ENCODE measurements around the gene PAF1. TPM values are rescaled to one million over a fixed set of nuclear protein-coding genes. Genes with fewer than 3 reads are reported as not detected.
A peak's percentile ranks its signal among the peaks of the same experiment; 100 is the strongest.

The PAF1 gene
- total RNA-seq, 3 donors from 2014 or later, result 28.1 to 44.8 (median 32.3) TPM

GRCh38 chr19:39409208-39410016, 18.5 kb upstream of the PAF1 start:
- ATAC-seq, result peak; percentile 37
- Histone ChIP-seq H3K4me3 (peak overlapping the region; percentile 92), H3K9me3 (no peaks in the 10 kb centered on the region), H3K36me3 (ENCODE audit: low read depth) (no peaks in the 10 kb centered on the region), H3K4me1 (ENCODE audit: low read depth) (peaks cover 34% of the 10 kb centered on the region)
- intact Hi-C loops (cut with DNase I, micrococcal nuclease), result no loop called here
- TF ChIP-seq CTCF (IDR thresholded peaks at IDR 0.05), result no peak
- peak; percentile 95 to 98 (median 95) for DNase-seq

- H3K4me3 ChIP-seq, result peak overlapping the region; percentile 92
- ATAC-seq (no peak), DNase-seq (peak in 2 of 3 donors; percentile 56 to 59)
- no peak for TF ChIP-seq CTCF (IDR thresholded peaks at IDR 0.05)
- H3K36me3 ChIP-seq (ENCODE audit: low read depth), result no peaks in the 10 kb centered on the region
- H3K4me1 ChIP-seq (ENCODE audit: low read depth), result peaks cover 39% of the 10 kb centered on the region
- intact Hi-C loops (cut with DNase I, micrococcal nuclease), result no loop called here
- H3K9me3 ChIP-seq, result no peaks in the 10 kb centered on the region
These were observed 17.7 kb upstream of the PAF1 start for GRCh38 chr19:39408392-39409207.

- H3K4me3 ChIP-seq, result peak overlapping the region; percentile 92
- TF ChIP-seq CTCF (IDR thresholded peaks at IDR 0.05), result no peak
- DNase-seq (peak; percentile 83 to 91 (median 85)), ATAC-seq (peak; percentile 1)
- peaks cover 36% of the 10 kb centered on the region for H3K4me1 ChIP-seq (ENCODE audit: low read depth)
- no peaks in the 10 kb centered on the region for H3K9me3 ChIP-seq
- H3K36me3 ChIP-seq (ENCODE audit: low read depth), result no peaks in the 10 kb centered on the region
- intact Hi-C loops (cut with DNase I, micrococcal nuclease), result no loop called here
These were observed 16.9 kb upstream of the PAF1 start for GRCh38 chr19:39407660-39408391.

- Histone ChIP-seq H3K36me3 (ENCODE audit: low read depth) (no peaks in the 10 kb centered on the region), H3K4me3 (peak overlapping the region; percentile 92), H3K4me1 (ENCODE audit: low read depth) (peaks cover 38% of the 10 kb centered on the region), H3K9me3 (no peaks in the 10 kb centered on the region)
- intact Hi-C loops (cut with DNase I, micrococcal nuclease), result no loop called here
- TF ChIP-seq CTCF (IDR thresholded peaks at IDR 0.05), result no peak
- DNase-seq (no peak), ATAC-seq (no peak)
These were observed 16.4 kb upstream of the PAF1 start for GRCh38 chr19:39407410-39407659.

GRCh38 chr19:39406656-39407409, 15.9 kb upstream of the PAF1 start, which contains the start of gene ZFP36:
ZFP36 (plus strand) TSS chr19:39406847; CDS start chr19:39406905, 58 bp downstream.
- DNase-seq (peak; percentile 95 to 96 (median 96)), ATAC-seq (peak; percentile 41)
- Histone ChIP-seq H3K9me3 (no peaks in the 10 kb centered on the region), H3K36me3 (ENCODE audit: low read depth) (no peaks in the 10 kb centered on the region), H3K4me1 (ENCODE audit: low read depth) (peaks cover 41% of the 10 kb centered on the region), H3K4me3 (peak within 1 kb of the TSS; percentile 92)
- TF ChIP-seq CTCF (IDR thresholded peaks at IDR 0.05), result no peak
- intact Hi-C loops (cut with DNase I, micrococcal nuclease), result no loop called here
